Thoracic aorta (tissue), 2 donors: ENCODE measurements around the gene C16orf82. TPM values are rescaled to one million over a fixed set of nuclear protein-coding genes. Genes with fewer than 3 reads are reported as not detected.

Experiments used
- ATAC-seq: fragments of 150-250 bp; one replicate; pipeline ENCODE4 v1.8.0; 2017; ENCODE audit warnings: low read depth; ENCODE audit not compliant: insufficient number of reproducible peaks, low FRiP score
- DNase-seq: peaks from one replicate; pipeline ENCODE4 v3.0.0-alpha.2; 2020; ENCODE audit warnings: low spot score
- H3K27ac ChIP-seq, 2 donors: fragments of 200-600 bp; sonication (generic); 1 replicate in 1 of 2; 2 replicates in 1 of 2; pipeline ENCODE4 v1.5.1; 2016; ENCODE audit warnings: mild to moderate bottlenecking in 2 of 2, moderate library complexity in 2 of 2
- H3K27me3 ChIP-seq: fragments of 200-600 bp; sonication (generic); replicated peaks from 2 replicates; pipeline ENCODE4 v1.6.0; 2016; ENCODE audit warnings: mild to moderate bottlenecking; ENCODE audit not compliant: insufficient read depth
- H3K36me3 ChIP-seq: fragments of 200-600 bp; sonication (generic); one replicate; pipeline ENCODE4 v1.5.1; 2016
- H3K4me1 ChIP-seq, 2 donors: fragments of 200-600 bp; sonication (generic); 1 replicate in 1 of 2; 2 replicates in 1 of 2; pipeline versions ENCODE4 v1.5.1 to v1.6.0; 2016; ENCODE audit warnings: low read depth in 2 of 2, mild to moderate bottlenecking in 1 of 2; ENCODE audit not compliant: control insufficient read depth in 1 of 2
- H3K4me3 ChIP-seq: fragments of 200-600 bp; sonication (generic); 2 replicates; pipeline ENCODE4 v1.5.1; 2016; ENCODE audit warnings: mild to moderate bottlenecking
- H3K9me3 ChIP-seq: fragments of 200-600 bp; sonication (generic); 2 replicates; pipeline ENCODE4 v1.5.1; 2016
- CTCF ChIP-seq: fragments of 200-600 bp; sonication (generic); IDR thresholded peaks from one replicate; pipeline ENCODE4 v1.5.1; 2019; ENCODE audit warnings: antibody characterized with exemption
- total RNA-seq, 2 donors: library from RNA; depleted of rRNA; stranded (reverse); fragments of >200 nt; gene quantifications; one replicate each; pipeline versions ENCODE4 v1.1.0 to v1.2.3, GENCODE V29; 2016

The C16orf82 gene
- total RNA-seq, 2 donors from 2014 or later: not detected

- no peaks in the 10 kb centered on the region for H3K27me3 ChIP-seq
- no peak for TF ChIP-seq CTCF
- no peak for DNase-seq
- no peak overlapping the region for H3K27ac ChIP-seq
- H3K9me3 ChIP-seq: no peaks in the 10 kb centered on the region
- no peak for ATAC-seq
- no peaks in the 10 kb centered on the region for H3K4me1 ChIP-seq
- no peaks in the 10 kb centered on the region for H3K36me3 ChIP-seq
- no peak overlapping the region for H3K4me3 ChIP-seq
Measured at GRCh38 chr16:27048316-27048715, 18.4 kb upstream of the C16orf82 start.

- no peak overlapping the region for H3K4me3 ChIP-seq
- H3K27me3 ChIP-seq: no peaks in the 10 kb centered on the region
- H3K4me1 ChIP-seq: no peaks in the 10 kb centered on the region
- ATAC-seq (no peak), DNase-seq (no peak)
- no peaks in the 10 kb centered on the region for H3K9me3 ChIP-seq
- no peaks in the 10 kb centered on the region for H3K36me3 ChIP-seq
- H3K27ac ChIP-seq: no peak overlapping the region
- TF ChIP-seq CTCF: no peak
Measured at GRCh38 chr16:27049117-27049516, 17.6 kb upstream of the C16orf82 start.

GRCh38 chr16:27052007-27052406 is 14.7 kb upstream of the C16orf82 start:
- ATAC-seq: no peak
- Histone ChIP-seq H3K36me3 (no peaks in the 10 kb centered on the region), H3K4me3 (no peak overlapping the region), H3K9me3 (no peaks in the 10 kb centered on the region), H3K27me3 (no peaks in the 10 kb centered on the region), H3K27ac (no peak overlapping the region), H3K4me1 (no peaks in the 10 kb centered on the region)
- TF ChIP-seq CTCF: no peak
- DNase-seq: no peak

- DNase-seq (no peak), ATAC-seq (no peak)
- H3K27ac ChIP-seq: no peak overlapping the region
- H3K4me1 ChIP-seq: no peaks in the 10 kb centered on the region
- TF ChIP-seq CTCF: no peak
- no peaks in the 10 kb centered on the region for H3K36me3 ChIP-seq
- no peak overlapping the region for H3K4me3 ChIP-seq
- H3K9me3 ChIP-seq: no peaks in the 10 kb centered on the region
- H3K27me3 ChIP-seq: no peaks in the 10 kb centered on the region
Measured at GRCh38 chr16:27053996-27054395, 12.7 kb upstream of the C16orf82 start.

GRCh38 chr16:27058299-27058698 is 8.4 kb upstream of the C16orf82 start:
- Histone ChIP-seq H3K9me3 (no peaks in the 10 kb centered on the region), H3K4me1 (no peaks in the 10 kb centered on the region), H3K27ac (no peak overlapping the region), H3K4me3 (no peak overlapping the region), H3K36me3 (no peaks in the 10 kb centered on the region), H3K27me3 (no peaks in the 10 kb centered on the region)
- no peak for TF ChIP-seq CTCF
- ATAC-seq (no peak), DNase-seq (no peak)
